NCI-H82 treated with DMSO at 0.1 percent for 48 hours (cell line): ENCODE results near the gene BAG5.
"Not testable (repeated sequence)": the region's sequence is repeated elsewhere in the genome, so short reads cannot be mapped to it uniquely, and the experiment has no call there.

Experiments used
- DNase-seq: peaks from one replicate; lab custom pipeline; 2025; ENCODE audit not compliant: unreplicated experiment; lab: John Stamatoyannopoulos, UW

The BAG5 gene, protein sequence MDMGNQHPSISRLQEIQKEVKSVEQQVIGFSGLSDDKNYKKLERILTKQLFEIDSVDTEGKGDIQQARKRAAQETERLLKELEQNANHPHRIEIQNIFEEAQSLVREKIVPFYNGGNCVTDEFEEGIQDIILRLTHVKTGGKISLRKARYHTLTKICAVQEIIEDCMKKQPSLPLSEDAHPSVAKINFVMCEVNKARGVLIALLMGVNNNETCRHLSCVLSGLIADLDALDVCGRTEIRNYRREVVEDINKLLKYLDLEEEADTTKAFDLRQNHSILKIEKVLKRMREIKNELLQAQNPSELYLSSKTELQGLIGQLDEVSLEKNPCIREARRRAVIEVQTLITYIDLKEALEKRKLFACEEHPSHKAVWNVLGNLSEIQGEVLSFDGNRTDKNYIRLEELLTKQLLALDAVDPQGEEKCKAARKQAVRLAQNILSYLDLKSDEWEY

DNA sequence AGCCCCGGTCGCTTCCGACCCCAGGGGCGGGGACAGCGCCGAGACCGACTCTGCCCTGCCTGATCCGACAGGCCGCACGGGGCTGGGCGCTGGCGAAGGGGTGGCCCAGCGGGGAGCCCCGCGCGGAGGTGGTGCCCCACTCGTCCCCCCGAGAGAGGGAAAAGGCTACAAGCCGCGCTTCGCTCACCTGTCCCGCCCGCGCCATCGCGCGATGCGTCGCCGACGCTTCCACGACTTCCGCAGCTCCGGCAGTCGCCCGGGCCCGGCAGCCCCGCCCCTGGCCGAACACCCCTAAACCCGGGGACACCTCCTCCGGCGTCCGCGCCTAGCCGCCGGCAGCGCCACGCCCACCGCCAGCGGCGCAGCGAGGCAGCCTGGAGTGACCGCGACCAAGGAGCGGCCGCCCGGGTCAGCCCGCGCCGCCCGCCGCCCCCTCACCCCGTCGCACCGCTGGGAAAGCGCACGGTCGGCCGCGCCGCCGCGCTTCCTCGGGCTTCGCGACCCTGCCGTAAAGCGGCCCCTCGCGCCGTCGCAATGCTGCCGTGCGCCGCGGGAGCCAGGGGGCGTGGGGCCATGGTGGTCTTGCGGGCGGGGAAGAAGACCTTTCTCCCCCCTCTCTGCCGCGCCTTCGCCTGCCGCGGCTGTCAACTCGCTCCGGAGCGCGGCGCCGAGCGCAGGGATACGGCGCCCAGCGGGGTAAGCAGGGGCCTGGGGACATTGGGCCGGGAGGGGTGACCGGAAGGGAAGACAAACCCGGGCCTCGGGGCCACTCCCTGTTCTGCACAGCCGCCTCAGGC is at the start of gene BAG5, which contains the start of gene COA8:
TSS of gene BAG5 (minus strand) at position 229 of the 797 bp plus-strand sequence. CDS start 1,493 bp downstream, outside the sequence.
TSS of gene COA8 (plus strand) at position 532 of the 797 bp plus-strand sequence. CDS start at position 574, 42 bp downstream.
- peak; percentile 23 for DNase-seq

DNA sequence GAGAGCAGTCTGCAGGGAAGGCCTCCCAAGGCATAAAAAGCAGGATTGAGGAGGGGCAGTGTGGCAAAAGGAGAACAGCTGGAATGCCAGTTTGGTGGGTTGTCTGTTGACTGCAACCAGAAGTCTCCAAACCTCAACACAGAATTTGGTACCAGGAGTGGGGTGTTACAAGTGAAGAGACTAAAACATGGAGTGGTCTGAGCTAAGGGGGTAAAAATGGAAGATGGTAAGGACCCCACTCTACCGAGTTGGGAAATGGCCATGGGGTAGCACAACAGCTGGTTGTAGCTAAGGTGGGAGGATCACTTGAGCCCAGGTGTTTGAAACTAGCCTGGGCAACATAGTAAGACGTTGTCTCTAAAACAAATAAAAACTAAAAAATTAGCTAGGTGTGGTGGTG is 48.8 kb upstream of the BAG5 start:
- DNase-seq: no peak

DNA sequence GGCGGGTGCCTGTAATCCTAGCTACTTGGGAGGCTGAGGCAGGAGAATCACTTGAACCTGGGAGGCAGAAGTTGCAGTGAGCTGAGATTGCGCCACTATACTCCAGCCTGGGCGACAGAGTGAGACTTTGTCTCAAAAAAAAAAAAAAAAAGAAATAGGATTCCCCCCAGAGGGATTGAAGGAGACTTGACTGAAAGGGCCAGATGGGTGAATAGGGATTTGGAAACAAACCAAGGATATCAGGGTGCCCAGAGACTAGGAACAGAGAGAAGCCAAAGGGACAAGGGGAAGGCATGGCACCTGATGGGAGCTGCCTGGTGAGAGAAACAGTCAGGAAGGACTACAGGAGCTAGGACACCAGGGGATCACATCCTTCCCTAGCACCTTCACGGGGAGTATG is 46.6 kb upstream of the BAG5 start:
- DNase-seq: not testable (repeated sequence)

DNA sequence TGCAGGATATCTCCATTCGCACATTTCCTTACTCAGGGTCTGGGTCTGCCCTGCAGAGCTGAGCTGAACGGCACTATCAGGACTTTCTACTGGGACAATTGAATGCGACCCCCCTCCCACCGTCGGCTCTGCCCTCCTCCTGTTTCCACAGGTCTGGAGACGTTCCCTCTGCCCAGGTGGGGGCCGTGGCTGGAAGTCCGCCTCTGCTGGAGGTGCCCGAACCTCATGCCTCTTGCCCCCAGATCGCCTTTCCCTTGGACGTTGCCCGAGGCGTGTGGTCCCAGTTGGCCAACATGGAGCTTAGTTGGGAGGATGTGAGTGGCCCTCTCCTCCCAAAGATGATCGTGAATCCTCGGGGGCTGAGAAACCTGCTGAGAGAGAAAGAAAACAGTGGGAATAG is 45.4 kb upstream of the BAG5 start:
- DNase-seq: no peak

DNA sequence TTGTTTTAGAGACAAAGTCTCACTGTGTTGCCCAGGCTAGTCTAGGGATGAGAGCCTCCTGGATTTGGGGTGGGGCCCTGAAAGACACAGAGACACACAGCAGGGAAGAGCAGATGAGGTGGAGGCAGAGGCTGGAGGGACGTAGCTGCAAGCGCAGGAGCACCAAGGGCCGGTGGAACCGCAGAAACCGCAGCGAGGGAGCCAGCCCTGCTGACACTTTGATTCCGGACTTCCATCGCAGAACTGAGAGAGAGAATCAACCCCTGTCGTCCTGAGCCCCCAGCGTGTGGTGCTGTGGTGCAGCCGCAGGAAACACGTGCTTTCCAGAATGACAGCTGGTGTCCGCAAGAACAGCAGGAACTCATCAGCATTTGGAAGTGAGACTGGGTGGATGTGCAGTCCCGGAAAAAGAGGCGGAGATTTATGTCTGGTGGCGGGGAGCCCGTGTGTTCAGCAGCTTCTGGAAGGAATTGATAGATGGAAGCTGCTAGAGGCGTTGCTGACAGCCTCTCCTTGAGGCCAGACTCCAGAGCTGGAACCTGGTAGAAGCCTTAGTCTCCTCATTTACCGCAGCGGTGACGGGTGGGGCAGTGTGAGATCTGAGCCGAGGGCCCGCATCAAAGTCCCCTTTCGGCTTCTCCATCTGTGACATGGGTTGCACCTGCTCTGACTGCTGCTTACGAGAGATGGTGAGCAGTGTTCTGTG is 44.7 kb upstream of the BAG5 start:
- peak; percentile 71 for DNase-seq

DNA sequence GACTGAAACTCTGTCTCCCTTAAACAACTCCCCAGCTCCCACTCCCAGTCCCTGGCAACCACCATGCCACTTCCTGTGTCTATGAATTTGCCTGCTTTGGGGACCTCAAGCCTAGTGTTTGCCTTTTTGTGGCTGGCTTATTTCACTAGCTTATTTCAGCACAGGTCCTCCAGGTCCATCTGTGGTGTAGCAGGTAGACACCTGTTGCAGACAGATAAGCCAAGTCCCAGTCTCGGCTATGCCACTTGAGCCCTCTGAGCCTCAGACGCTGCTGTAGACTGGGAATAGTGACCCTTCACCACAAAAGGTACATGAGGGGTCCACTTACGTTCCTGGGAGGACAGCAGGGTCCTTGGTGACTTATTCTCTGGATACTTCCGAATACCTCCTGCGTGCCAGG is 42.2 kb upstream of the BAG5 start:
- DNase-seq: no peak

DNA sequence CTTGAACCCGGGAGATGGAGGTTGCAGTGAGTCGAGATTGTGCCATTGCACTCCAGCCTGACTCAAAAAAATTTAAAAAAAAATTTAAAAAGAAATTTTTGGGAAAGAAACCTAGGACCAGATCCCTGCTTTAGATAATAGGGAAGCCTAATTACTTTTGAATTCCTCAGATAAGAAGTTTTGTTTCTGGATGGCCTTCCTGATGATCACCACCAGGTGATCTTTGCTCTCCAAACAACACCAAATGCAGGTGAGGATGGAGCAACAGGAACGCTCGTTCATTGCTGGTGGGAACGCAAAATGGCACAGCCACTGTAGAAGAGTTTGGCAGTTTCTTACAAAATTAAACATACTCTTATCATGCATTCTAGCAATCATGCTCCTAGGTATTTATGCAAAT is 38.0 kb upstream of the BAG5 start:
- no peak for DNase-seq

DNA sequence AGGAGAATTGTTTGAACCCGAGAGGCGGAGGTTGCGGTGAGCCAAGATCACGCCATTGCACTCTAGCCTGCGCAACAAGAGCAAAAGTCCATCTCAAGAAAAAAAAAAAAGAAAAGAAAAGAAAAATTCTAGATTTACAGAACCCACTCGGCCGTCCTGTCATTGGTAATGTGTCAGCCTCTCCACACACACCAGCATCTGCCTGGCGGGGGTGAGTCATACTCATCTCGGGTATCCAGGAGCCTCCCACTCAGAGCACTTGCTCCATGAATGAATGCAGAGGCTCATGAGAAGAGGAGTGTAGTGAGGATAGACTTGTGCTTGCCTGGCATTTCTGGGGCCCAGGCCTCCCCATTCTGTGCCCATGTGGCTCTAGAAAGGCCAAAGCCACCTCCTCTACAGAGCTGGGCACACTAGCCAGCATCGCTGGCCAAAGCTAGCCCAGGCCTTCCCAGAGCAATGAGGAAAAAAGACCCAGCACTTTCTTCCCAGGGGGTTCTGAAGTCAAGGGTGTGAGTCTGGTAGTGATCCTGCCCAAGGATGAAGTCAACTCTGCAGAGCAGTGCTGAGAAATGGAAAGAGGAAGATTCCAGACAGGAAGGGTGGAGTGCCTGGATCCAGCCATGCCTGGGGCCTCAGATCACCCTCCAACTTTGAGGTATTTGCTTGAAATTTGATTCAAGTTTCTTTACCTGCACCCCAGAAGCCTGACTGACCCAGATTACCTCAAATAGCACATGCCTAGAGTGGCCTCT is 35.3 kb upstream of the BAG5 start:
- no peak for DNase-seq

DNA sequence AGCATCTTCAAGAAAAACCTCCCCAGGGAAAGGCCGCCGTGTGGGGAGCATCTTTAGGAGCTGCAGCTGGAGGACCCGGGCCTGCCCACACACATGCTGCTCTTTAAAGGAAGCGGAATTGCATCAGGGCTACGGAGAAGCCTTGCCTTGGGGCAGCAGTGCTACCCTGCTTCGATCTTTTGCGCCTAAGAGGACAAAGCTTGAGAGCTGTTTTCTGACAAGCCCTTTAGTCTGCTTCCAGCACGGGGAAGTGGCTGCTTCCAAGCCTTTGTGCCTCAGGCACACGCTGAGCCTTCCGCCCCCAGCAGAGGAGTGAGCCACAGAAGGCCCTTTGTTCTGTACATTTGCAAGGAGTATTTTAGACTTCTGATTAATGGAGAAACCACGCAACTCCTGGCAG is 31.8 kb upstream of the BAG5 start:
- no peak for DNase-seq

DNA sequence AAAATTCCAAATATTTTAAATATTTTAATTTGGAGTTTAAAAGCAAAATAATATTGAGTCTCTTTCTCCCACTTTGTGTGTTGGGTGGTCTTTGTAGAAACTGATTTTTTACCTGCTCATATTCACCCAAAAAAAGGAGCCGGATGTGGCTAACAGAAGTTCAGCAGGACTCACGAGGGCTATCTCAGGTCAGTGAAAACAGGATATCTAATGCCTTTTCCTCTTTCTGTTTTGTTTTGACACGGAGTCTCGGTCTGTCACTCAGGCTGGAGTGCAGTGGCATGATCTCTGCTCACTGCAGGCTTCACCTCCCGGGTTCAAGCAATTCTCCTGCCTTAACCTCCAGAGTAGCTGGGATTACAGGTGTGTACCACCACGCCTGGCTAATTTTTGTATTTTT is 31.1 kb upstream of the BAG5 start:
- no peak for DNase-seq

DNA sequence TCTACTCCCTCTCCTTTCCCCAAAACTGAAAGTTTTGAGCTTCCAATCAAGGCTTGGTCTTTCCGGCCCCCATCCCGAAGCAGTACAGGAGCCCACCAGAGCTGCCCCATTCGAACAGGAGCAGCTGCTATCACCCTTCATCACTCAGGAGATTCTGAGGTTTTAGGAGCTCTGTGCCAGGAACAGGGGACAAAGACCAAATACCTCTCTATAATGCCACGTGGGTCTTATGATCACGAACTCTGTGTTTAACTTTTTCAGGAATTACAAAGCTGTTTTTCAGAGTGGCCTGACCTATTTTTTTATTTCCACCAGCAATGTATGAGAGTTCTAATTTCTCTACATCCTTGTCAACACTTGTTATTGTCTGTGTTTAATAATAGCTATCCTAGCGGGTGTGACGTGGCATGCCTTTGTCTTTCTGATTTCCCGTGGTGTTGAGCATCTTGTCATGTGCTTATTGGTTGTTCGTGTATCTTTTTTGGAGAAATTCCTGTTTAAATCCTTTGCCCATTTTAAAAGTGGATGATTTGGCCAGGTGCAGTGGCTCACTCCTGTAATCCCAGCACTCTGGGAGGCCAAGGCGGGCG is 22.0 kb upstream of the BAG5 start:
- no peak for DNase-seq

DNA sequence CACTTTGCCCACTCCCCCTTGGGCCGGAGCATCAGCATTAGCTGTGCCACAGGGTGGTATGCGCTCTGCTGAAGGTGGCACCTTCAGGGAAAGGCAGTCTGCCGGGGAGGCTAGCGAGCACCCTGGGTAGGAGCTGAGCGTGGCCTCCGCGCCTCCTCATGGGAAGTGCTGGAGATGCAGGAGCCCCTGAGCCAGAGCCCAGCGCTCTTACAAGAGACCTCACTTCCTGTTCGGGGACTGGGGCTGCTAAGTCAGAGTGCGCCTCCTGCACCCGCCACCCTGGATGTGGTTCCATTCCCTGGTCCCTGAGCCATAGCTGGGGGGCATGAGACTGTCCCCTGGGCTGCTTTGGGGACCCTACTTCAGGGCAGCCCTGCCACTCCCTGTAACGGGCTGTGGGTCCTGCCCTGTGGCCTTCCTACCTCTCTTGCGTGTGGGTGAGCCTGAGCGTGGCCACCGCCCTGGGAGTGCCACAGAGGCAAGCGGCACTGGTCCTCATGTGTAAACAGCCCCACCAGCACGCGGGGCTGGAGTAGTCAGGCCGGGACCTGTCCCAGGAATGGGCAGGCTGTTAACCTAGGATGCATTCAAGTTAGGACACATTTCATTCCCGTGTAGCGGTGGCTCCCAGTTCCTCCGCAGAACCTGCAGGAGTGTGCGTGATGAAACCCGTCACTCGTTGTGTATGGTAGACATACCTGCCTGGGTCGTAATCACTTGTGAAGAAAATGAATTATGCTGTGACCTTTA is 19.7 kb upstream of the BAG5 start:
- no peak for DNase-seq

DNA sequence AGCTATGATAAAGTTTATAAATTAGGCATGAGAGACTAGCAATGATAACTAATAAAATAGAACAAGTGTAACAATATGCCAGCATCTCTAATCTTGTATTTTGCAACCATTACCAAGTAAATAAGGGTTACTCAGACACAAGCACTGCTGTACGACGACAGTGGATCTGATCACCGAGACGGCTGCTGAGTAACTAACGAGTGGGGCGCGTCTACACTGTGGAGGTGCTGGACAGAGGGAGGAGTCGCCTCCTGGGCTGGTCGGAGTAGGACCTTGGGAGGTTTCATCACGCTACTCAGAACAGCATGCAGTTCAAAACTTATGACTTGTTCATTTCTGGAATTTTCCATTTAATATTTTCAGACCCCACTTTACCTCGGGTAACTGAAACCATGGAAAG is 18.7 kb upstream of the BAG5 start:
- no peak for DNase-seq

DNA sequence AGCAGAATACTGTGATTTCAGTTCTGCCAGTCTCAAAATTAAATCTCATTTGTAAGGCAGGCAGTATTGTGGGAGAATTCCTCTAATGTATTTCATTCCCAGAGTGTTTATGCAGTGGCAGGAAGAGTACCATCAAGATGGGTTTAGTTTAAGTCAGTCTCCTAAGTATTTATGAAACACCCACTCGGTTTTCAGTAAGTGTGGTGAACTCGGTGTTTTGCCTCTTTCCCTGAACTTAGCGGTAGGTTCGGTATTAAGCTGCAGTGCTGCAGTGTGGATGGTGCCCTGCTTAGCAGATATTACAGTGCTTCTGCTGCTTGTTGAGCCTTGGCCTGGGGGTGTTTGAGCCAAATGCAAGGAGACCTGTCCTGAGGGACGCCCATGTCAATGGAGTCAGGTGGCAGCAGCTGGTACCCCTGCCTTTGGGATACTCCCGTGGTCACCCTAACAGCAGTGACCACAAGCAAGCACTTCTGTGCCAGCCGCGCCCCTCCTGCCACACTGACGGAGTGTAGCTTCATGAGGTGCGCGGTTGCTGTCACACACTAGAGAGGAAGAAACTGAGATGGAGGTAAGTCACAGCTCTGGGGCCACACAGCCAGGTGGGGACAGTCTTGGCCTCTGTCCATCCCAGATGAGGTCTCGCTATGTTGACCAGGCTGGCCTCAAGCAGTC is 16.1 kb upstream of the BAG5 start:
- no peak for DNase-seq

DNA sequence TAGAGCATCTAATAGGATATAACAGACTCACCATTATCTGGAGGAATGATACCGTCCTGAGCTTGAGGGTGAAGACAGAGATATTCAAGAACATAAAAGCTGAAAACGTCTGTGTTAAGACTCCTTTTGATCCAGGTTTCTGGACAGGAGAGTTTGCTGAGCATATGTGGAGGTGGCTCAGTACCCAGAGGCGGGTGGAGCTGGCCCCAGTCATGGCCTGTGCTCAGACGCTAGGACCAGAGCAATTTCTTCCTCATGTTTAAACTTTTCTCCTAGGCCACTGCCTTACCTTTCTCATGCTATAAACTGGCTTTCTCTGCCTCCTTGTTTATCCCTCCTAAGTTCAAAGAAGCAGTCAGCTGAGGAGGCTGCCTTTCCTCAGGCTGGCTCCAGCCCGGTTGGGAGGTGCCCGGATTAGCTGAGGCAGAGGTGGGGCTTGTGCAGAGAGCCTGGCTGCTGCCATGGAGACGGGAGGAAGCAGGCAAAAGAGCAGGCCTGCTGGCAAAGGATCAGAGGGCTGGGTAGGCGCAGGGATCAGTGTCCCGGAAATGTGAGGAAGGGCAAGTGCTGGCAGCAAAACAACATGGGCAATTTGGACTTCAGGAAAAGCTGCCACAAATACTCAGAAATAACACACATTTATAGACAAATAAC is 14.0 kb upstream of the BAG5 start:
- peak; percentile 53 for DNase-seq

DNA sequence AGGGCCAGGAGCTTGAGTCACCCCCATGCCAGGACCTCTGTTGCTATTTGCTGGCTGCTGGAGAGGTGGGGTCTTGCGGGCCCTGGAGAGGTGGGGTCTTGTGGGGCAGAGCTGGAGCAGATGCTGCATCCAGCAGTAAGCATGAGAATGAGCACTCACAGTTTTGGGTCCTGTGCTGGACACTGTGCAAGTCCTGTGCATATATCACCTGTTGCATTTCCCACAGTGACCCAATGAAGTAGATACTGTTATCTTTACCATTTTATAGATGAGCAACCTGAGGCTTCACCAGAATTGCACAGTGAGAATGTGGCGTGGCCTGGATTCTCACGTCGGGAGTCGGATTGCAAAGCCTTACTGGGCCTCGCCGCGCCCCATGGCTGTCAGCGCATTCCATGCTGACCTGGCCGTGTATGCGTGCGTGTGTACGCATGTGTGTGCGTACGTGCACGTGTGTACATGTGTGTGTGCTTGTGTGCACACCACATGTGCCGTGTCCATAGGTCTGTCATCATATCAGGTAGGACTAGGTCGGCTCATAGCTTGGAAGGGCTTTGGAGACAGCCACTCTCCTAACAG is 12.3 kb upstream of the BAG5 start:
- DNase-seq: no peak

DNA sequence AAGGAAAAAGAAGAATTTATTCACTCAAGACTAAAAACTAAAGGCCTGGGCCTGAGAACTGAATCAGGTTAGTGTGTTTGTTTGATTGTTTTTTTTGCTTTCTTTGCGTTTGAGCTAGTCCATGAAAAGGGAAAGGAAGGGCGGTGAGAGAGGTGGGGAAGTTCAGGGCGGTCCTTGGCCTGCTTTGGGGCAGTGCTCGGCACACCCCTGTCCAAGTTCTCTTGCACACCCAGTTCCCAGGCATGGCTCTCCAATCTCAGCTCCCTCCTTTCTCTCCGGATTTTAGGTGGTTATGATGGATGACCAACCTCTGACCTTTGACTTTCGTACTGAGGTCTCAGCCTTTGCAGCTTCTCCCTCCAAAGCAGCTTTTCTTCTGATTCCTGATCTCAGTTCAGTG is 11.6 kb upstream of the BAG5 start:
- no peak for DNase-seq

DNA sequence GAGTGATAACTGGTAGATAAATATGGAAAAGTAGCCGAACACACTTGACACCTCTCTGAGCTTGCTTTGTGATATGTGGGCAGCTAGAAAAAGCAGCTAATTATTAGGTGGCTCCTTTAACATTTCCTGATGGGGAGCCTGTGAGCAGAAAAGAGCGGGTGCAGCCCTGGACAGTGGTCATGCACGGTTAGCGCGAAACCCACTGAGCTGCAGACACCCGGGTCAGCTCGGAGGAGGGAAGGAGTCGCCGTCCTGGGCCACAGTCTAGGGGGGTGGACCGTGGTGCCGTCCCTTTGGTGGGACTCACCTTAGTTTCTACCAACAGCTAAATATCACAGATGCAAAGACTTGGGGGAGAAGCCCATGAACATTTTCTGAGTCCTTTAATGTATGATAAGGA is 7.0 kb upstream of the BAG5 start:
- no peak for DNase-seq
